Coronary artery (tissue), 2 donors: Measurements from ENCODE around the gene OR5H2.

Source experiments
- DNase-seq: peaks from one replicate; pipeline ENCODE4 v3.0.0-alpha.2; 2017; ENCODE audit warnings: low spot score
- H3K27ac ChIP-seq, 2 donors: fragments of 200-600 bp; sonication (generic); one replicate each; pipeline ENCODE4 v1.5.1; 2016 to 2019
- H3K4me3 ChIP-seq: fragments of 200-600 bp; sonication (generic); 2 replicates; pipeline ENCODE4 v1.5.1; 2016; ENCODE audit warnings: mild to moderate bottlenecking, moderate library complexity
- TF ChIP-seq, protein P1 (sequence below): fragments of 200-600 bp; sonication (generic); IDR thresholded peaks from one replicate; pipeline ENCODE4 v1.5.1; 2019; ENCODE audit warnings: antibody characterized with exemption

OR5H2 gene

DNA sequence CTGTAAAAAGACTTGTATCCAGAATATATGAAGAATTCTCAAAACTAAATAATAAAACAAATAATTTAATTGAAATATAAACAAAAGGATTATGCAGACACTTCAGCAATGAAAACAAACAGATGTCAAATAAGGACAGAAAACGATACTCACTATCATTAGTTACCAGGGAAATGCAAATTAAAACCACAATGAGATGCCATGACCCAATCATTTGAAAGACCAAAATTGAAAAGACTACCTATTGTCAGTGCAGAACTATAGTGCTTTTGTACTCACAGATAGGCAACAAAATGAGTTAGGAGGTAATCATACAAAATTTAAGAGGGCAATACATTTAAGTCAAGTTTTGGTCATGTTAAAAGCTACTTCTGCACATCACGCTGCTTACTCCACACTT, 39.8 kb downstream of the OR5H2 start:
- Histone ChIP-seq H3K27ac (no peak overlapping the region), H3K4me3 (no peak overlapping the region)
- DNase-seq, result no peak
- TF ChIP-seq, protein P1, sequence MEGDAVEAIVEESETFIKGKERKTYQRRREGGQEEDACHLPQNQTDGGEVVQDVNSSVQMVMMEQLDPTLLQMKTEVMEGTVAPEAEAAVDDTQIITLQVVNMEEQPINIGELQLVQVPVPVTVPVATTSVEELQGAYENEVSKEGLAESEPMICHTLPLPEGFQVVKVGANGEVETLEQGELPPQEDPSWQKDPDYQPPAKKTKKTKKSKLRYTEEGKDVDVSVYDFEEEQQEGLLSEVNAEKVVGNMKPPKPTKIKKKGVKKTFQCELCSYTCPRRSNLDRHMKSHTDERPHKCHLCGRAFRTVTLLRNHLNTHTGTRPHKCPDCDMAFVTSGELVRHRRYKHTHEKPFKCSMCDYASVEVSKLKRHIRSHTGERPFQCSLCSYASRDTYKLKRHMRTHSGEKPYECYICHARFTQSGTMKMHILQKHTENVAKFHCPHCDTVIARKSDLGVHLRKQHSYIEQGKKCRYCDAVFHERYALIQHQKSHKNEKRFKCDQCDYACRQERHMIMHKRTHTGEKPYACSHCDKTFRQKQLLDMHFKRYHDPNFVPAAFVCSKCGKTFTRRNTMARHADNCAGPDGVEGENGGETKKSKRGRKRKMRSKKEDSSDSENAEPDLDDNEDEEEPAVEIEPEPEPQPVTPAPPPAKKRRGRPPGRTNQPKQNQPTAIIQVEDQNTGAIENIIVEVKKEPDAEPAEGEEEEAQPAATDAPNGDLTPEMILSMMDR, result no peak

- TF ChIP-seq, protein P1, result no peak
- Histone ChIP-seq H3K27ac (no peak overlapping the region), H3K4me3 (no peak overlapping the region)
- DNase-seq, result no peak
Observed at GRCh38 chr3:98322686-98323085, 40.4 kb downstream of the OR5H2 start.

GRCh38 chr3:98323425-98323824, 41.1 kb downstream of the OR5H2 start:
- H3K4me3 ChIP-seq, result no peak overlapping the region
- TF ChIP-seq, protein P1, result no peak
- no peak for DNase-seq
- no peak overlapping the region for H3K27ac ChIP-seq

GRCh38 chr3:98325055-98325454, 42.8 kb downstream of the OR5H2 start:
- H3K27ac ChIP-seq, result no peak overlapping the region
- no peak for DNase-seq
- H3K4me3 ChIP-seq, result no peak overlapping the region
- TF ChIP-seq, protein P1, result no peak

- H3K27ac ChIP-seq, result no peak overlapping the region
- TF ChIP-seq, protein P1, result no peak
- DNase-seq, result no peak
- H3K4me3 ChIP-seq, result no peak overlapping the region
Observed at GRCh38 chr3:98326105-98326893, 44.0 kb downstream of the OR5H2 start.

DNA sequence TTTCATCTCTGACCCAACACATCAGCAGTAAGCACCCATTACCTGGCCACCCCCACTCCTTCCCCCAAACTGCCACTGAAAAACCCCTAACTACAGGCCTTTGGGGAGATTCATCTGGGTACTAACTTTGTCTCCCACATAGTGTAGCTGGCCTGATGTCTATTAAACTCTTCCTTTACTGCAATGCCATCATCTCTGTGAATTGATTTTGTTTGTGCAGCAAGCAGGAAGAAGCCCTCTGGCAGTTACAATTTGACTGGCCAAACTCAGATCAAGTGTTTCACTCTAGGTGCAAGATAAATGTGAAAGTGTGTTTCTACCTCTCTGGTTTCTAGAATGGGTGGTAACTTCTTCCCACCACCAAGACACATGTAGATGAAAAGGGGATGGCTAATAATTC, 44.6 kb downstream of the OR5H2 start:
- DNase-seq, result no peak
- no peak overlapping the region for H3K4me3 ChIP-seq
- TF ChIP-seq, protein P1, result no peak
- no peak overlapping the region for H3K27ac ChIP-seq

DNA sequence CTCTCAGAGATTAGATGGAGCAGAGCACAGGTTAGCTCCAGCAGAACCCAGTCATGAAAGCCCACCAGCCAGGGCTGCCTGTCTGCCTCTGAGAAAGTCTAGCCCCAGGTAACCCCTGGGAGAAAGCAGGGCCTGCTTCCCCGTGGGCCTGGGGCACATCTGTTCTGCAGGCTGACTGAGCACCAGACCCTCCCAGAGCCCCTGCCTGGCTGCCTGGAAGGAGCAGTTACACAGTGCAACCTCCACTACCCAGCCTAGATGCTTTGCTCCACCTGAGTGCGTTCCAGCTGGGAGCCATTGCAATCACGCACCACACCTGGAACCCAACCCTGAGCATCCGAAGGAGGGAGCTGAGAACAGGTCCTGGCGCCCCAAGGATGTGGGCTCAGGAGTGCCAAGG, 46.6 kb downstream of the OR5H2 start:
- TF ChIP-seq, protein P1, result no peak
- no peak for DNase-seq
- H3K27ac ChIP-seq, result no peak overlapping the region
- H3K4me3 ChIP-seq, result no peak overlapping the region
